GM18520 (cell line): ENCODE measurements around the gene C3orf22.

Experiments
- ATAC-seq: cut with Tn5 transposase; IDR thresholded peaks from one replicate; pipeline ENCODE4 v1.9.1; 2021; ENCODE audit not compliant: unreplicated experiment

The C3orf22 gene

DNA sequence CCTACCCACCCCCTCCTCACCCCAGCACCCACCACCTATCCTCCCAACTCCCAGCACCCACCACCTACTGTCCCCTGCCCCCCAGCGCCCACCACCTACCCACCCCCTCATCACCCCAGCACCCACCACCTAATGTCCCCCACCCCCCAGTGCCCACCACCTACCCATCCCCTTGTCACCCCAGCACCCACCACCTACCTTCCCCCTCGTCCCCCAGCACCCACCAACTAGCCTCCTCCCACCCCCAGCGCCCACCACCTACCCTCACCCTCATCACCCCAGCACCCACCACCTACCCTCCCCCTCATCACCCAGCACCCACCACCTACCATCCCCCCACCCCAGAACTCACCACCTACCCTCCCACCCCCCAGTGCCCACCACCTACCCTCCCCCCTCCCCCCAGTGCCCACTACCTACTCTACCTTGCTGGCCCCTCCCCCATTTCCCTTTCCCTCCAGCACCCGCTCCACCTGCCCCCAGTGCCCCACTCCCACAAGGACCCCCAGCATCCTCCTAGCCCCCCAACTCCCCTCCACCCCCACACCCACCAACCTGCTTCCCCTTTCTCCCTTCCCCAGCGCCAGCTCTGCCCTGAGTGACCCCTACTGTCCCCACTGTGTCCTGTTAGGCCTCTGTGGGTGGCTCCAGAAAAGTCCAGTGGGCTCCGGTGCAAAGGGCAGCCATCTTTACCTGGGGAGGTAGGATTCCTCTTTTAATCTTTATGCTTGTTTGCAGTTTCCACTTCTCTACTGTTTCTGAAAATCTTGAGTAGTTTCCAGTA lies 42.4 kb downstream of the C3orf22 start:
- ATAC-seq, result no peak

DNA sequence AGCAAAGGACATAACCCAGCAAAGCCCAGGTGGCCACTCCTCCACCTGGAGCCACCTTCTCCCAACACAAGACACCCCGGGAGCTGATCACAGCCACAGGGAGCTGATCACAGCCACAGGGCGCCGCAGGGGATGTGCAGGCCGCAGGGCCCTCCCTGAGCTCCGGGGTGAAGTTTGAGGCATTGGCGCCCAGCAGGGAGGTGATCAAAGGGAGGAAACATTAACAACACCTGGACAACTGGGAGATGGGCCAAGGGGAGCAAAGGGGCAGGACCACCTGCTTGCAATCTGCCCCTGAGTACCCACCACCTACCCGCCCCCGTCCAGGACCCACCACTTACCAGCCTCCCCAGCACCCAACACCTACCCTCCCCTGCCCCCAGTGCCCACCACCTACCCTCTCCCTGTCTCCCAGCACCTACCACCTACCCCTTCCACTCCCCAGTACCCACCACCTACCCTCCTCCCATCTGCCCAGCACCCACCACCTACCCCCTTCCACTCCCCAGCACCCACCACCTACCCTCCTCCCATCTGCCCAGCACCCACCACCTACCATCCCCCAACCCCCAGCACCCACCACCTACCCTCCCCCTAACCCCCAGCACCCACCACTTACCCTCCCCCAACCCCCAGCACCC lies 43.5 kb downstream of the C3orf22 start:
- no peak for ATAC-seq

GRCh38 chr3:126514161-126514560 lies 44.6 kb downstream of the C3orf22 start:
- no peak for ATAC-seq

GRCh38 chr3:126512916-126513650 lies 45.6 kb downstream of the C3orf22 start:
- ATAC-seq, result no peak

DNA sequence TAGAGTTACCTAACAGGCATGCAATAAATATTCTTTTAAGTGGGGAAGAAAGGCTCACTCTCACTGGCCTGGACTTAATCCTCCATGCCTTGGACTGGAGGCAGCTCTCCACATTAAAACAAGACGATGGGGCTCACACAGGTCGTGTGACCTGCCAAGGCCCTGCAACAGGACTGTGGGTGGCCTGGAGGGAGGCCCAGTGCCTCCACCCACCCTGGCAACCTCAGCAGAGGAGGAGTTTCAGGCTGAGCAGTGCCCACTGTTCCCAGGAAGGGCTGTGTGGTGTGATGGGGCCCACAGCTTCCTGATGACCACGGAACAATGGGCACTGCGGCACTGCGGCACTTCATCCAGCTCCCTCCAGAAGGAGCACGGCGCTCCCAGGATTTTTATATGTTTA lies 46.7 kb downstream of the C3orf22 start:
- no peak for ATAC-seq

DNA sequence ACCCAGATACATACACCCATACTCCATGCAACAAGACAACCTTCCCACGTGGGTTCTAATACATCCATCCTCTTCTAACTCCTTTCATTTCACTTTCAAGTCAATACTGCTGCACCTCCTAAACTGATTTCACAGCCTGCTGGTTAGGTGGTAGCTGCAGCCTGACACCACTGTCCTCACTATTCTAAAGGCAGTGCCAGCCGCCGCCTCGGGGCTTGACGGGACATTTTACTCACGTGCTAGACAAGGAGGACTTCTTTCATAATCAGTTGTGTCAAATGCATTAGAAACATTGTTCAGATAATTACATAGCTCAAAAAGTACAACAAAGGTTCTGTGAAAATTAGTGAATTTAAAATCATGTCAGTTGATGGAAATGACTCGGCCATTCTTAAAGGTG lies 47.4 kb downstream of the C3orf22 start:
- ATAC-seq, result no peak

- no peak for ATAC-seq
Observed at GRCh38 chr3:126510308-126510910, 48.3 kb downstream of the C3orf22 start.

DNA sequence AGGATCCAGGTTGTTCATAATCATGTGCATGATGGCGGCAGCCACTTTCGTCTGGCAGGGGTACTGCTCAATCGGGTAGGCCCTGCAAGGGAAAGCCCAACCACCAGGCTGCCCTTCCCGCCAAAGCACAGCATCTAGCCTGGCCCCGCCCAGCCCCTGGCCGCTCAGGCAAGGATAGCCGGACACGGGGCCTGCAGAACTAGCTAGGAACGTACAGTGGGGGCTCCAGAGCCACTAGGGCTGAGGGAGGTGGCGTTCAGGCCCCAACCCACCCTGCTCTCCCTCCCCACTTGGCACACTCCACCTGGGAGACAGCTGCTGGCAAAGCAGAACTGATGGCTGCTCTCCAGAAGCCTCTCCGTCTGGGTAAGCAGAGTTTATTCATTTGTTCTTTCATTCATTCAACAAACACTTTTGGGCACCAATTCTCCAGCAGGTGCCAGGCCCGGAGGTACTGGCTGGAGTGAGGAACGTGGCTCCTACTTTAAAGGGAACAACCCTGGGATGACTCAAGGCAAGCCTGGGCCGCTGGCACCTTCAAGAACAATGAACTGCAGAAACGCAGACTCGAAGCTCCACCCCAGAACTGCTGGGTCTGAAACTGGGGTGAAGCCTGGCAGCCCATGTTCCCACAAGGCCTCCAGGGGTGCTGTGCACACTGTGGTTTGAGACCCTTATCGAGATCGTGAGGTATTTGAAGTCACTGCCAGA lies 49.0 kb downstream of the C3orf22 start:
- ATAC-seq, result no peak

DNA sequence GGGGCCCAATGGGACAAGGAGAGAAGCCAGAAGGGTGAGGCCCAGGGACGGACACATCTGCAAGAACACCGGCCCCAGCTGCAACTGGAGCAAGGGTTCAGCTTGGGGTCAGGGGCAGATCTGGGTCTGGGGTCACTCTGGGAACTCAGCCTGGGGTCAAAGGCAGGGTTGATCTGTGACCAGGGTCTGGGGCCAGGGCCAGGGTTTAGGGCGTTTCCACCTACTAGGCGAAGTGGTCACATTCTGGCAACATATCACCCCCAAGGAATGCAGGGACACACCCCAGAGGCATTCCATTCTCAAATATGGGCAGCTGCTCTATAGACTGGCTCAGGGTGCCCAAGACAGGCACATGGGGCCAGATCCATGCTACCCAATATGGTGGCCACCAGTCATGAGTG lies 50.2 kb downstream of the C3orf22 start:
- no peak for ATAC-seq

DNA sequence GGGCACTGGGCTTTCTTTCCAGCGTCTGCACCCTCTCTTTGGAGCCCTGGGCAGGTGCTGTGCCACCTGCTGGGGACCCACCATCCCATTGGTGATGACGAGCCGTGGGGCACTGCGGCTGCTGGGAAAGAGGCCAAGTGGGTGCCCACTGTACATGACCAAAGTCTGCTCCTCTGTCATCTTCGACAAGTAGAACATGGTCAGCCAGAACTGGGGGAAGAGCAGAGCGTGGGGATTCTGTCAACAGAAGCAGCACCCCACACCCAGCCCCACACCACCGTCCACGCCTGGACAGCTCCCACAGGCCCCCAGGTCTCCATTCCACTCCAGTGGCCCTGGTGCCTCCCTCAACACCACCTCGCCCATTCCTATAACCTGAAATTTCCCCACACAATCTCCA lies 50.8 kb downstream of the C3orf22 start:
- ATAC-seq, result no peak

- ATAC-seq, result no peak
Observed at GRCh38 chr3:126503701-126504100, 55.0 kb downstream of the C3orf22 start.

DNA sequence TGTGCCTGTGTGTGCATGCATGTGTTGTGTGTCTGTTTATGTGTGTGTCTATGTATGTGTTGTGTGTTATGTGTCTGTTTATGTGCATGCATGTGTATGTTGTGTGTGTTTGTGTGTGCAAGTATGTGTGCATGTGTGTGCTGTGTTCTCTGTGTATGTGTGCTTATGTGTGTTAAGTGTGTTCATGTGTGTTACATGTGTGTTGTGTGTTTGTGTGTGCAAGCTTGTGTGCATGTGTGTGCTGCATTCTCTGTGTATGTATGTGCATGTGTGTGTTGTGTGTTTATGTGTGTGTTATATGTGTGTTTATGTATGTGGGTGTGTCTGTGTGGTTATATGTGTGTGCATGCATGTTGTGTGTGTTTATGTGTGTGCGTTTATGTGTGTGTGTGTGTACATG lies 56.1 kb downstream of the C3orf22 start:
- ATAC-seq, result no peak

DNA sequence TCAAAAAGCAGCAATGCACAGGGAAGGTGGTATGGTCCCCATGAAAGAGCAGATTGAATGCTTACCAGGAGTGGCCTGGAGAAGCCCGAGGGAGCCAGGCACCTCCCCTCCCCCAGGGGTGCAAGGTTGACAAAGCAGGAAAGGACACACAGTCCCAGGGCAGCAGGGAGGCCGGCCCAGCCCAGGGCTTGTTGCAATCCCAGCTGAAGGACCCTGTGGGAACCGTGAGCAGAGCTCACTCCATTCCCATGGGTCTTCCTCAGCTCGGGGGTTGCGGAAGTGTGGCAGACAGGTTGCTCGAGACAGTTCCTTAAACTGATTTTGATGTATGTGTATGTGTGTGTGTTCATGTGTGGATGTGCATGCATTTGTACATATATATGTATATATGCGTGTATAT lies 57.0 kb downstream of the C3orf22 start:
- ATAC-seq, result no peak

- ATAC-seq, result no peak
Observed at GRCh38 chr3:126501054-126501453, 57.7 kb downstream of the C3orf22 start.

DNA sequence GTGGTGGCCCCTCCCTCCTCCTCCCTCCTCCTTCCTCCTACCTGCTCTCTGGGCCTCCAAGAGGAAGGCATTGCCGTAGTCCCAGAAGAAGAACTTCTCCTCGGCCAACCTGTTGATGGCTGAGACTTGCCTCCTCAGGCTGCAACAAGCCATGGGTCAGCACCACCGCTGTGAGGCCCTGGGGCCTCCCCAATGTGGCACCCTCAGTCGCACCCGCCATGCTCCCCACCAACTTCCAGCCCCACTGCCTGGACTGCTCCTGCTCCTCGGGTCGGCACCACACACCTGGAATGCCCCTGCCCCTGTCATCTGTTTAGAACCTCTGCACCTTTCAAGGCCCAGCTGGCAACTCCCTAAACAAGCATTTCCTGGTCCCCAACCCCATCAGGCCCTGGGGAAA lies 58.7 kb downstream of the C3orf22 start:
- no peak for ATAC-seq
